Spinal cord (tissue), 10 donors: ENCODE results near the gene USP38. TPM values are rescaled to one million over a fixed set of nuclear protein-coding genes. Genes with fewer than 3 reads are reported as not detected.
"Not testable (repeated sequence)": the region's sequence is repeated elsewhere in the genome, so short reads cannot be mapped to it uniquely, and the experiment has no call there.

Experiments used
- DNase-seq, 6 donors: peaks; one replicate each; pipeline versions ENCODE4 v3.0.0 to v3.0.0-alpha.2; 2013 to 2015; ENCODE audit warnings: low spot score in 6 of 6, low read depth in 4 of 6
- H3K27ac ChIP-seq: one replicate; pipeline ENCODE4 v1.5.1; 2013; ENCODE audit warnings: low read depth, low read length, control low read depth
- H3K27me3 ChIP-seq: one replicate; pipeline ENCODE4 v1.6.1; 2013; ENCODE audit warnings: low read length; ENCODE audit not compliant: control insufficient read depth, insufficient read depth
- H3K36me3 ChIP-seq: one replicate; pipeline ENCODE4 v1.6.1; 2013; ENCODE audit warnings: low read length; ENCODE audit not compliant: control insufficient read depth, insufficient read depth
- H3K4me1 ChIP-seq: one replicate; pipeline ENCODE4 v1.6.1; 2013; ENCODE audit warnings: low read length; ENCODE audit not compliant: control insufficient read depth, insufficient read depth
- H3K4me3 ChIP-seq: one replicate; pipeline ENCODE4 v1.5.1; 2013; ENCODE audit warnings: low read depth, low read length, control low read depth
- H3K9me3 ChIP-seq: one replicate; pipeline ENCODE4 v1.6.1; 2013; ENCODE audit warnings: low read length; ENCODE audit not compliant: control insufficient read depth, insufficient read depth
- WGBS: methylation state at CpG from one replicate; pipeline ENCODE4 v1.1.5; 2013; ENCODE audit warnings: missing lambda C conversion rate; ENCODE audit not compliant: insufficient coverage; 5-methylcytosine and 5-hydroxymethylcytosine counted together
- polyA plus RNA-seq, 2 donors: library from polyadenylated mRNA; unstranded; fragments of 120-200 nt; gene quantifications; one replicate each; pipeline ENCODE4 v1.2.1, GENCODE V29; 2013; ENCODE audit not compliant: insufficient read length in 2 of 2
- total RNA-seq, 2 donors: library from RNA; depleted of rRNA in 1 of 2; stranded (reverse); fragments of 120-200 nt in 1 of 2; fragments of >200 nt in 1 of 2; gene quantifications; one replicate each; pipeline versions ENCODE4 v1.2.3 to v1.2.4, GENCODE V29; 2013 to 2014
- donor health status: healthy.

The USP38 gene
- total and polyA plus RNA-seq, 4 donors: 15.1 to 27.9 (median 21.4) TPM

DNA sequence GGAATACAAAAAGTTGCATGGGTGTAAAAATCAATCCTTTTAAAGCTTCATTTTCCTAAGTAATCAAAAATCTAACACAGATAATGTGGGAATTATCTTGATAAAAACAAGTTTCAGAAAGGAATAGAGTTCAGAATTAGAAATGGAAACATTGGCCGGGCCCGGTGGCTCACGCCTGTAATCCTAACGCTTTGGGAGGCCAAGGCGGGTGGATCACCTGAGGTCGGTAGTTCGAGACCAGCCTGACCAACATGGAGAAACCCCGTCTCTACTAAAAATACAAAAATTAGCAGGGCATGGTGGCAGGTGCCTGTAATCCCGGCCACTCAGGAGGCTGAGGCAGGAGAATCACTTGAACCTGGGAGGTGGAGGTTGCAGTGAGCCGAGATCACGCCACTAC, 52.5 kb downstream of the USP38 start:
- not testable (repeated sequence) for DNase-seq, H3K4me1 ChIP-seq, H3K27ac ChIP-seq, H3K36me3 ChIP-seq, H3K9me3 ChIP-seq, H3K27me3 ChIP-seq, H3K4me3 ChIP-seq
- WGBS: 97% methylated on average over 5 of the region's 11 CpGs

GRCh38 chr4:143240939-143241679, 56.4 kb downstream of the USP38 start:
- H3K27me3 ChIP-seq: no peaks in the 10 kb centered on the region
- H3K27ac ChIP-seq: no peak overlapping the region
- WGBS: no CpG with 5 or more reads among the region's 1 CpG
- no peaks in the 10 kb centered on the region for H3K36me3 ChIP-seq
- H3K4me3 ChIP-seq: no peak overlapping the region
- no peak for DNase-seq
- H3K9me3 ChIP-seq: peaks cover 1% of the 10 kb centered on the region
- no peaks in the 10 kb centered on the region for H3K4me1 ChIP-seq

GRCh38 chr4:143241892-143242291, 57.2 kb downstream of the USP38 start:
- Histone ChIP-seq H3K27ac (no peak overlapping the region), H3K36me3 (no peaks in the 10 kb centered on the region), H3K9me3 (peaks cover 1% of the 10 kb centered on the region), H3K4me3 (no peak overlapping the region), H3K4me1 (no peaks in the 10 kb centered on the region), H3K27me3 (no peaks in the 10 kb centered on the region)
- DNase-seq: no peak
- WGBS: no CpG with 5 or more reads among the region's 1 CpG

DNA sequence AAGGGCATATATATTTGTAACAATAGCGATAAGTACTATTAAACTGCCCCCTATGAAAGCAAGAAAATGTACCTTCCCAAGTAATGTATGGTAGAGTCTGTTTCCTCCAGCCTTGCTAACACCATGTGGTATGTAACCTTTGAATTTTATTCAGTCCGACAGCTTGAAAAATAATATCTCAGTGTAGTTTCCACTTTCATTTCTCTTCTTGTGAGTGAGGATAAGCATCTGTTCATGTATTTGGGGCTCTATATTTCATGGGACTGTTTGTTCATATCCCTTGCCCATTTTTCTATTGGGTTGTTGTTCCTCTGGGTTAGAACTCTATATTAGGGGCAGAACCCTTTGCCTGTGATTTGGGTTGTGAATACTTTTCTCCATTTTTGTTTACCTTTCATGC, 58.3 kb downstream of the USP38 start:
- H3K4me1 ChIP-seq: no peaks in the 10 kb centered on the region
- no peak for DNase-seq
- no peaks in the 10 kb centered on the region for H3K36me3 ChIP-seq
- H3K9me3 ChIP-seq: peaks cover 1% of the 10 kb centered on the region
- no peaks in the 10 kb centered on the region for H3K27me3 ChIP-seq
- WGBS: no CpG with 5 or more reads among the region's 2 CpGs
- H3K27ac ChIP-seq: no peak overlapping the region
- no peak overlapping the region for H3K4me3 ChIP-seq

DNA sequence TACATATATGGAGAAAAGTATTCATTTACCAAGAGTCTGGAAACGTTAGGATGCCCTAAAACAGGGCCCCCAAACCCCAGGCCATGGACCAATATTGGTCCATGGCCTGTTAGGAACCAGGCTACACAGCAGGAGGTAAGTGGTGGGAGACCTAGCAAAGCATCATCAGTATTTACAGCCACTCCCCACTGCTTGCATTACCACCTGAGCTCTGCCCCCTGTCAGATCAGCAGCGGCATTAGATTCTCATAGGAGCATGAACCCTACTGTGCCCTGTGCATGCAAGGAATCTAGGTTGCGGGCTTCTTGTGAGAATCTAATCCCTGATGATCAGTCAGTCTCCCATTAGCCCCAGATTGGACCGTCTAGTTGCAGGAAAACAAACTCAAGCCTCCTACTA, 62.3 kb downstream of the USP38 start:
- peaks cover 1% of the 10 kb centered on the region for H3K9me3 ChIP-seq
- WGBS: 100% methylated on average over 2 of the region's 4 CpGs
- H3K27ac ChIP-seq: no peak overlapping the region
- no peaks in the 10 kb centered on the region for H3K27me3 ChIP-seq
- no peaks in the 10 kb centered on the region for H3K4me1 ChIP-seq
- DNase-seq: no peak
- no peak overlapping the region for H3K4me3 ChIP-seq
- H3K36me3 ChIP-seq: no peaks in the 10 kb centered on the region

- H3K4me1 ChIP-seq: no peaks in the 10 kb centered on the region
- H3K36me3 ChIP-seq: no peaks in the 10 kb centered on the region
- no peak for DNase-seq
- WGBS: 91% methylated on average over 2 of the region's 2 CpGs
- no peaks in the 10 kb centered on the region for H3K9me3 ChIP-seq
- no peak overlapping the region for H3K4me3 ChIP-seq
- no peaks in the 10 kb centered on the region for H3K27me3 ChIP-seq
- no peak overlapping the region for H3K27ac ChIP-seq
Measured at GRCh38 chr4:143247866-143248265, 63.1 kb downstream of the USP38 start.

GRCh38 chr4:143248827-143249226, 64.1 kb downstream of the USP38 start:
- DNase-seq: no peak
- Histone ChIP-seq H3K36me3 (no peaks in the 10 kb centered on the region), H3K4me1 (no peaks in the 10 kb centered on the region), H3K27ac (no peak overlapping the region), H3K27me3 (no peaks in the 10 kb centered on the region), H3K4me3 (no peak overlapping the region), H3K9me3 (no peaks in the 10 kb centered on the region)
- 95% methylated on average over 2 of the region's 4 CpGs for WGBS

GRCh38 chr4:143250617-143251016, 65.9 kb downstream of the USP38 start:
- DNase-seq: no peak
- Histone ChIP-seq H3K36me3 (no peaks in the 10 kb centered on the region), H3K27ac (no peak overlapping the region), H3K9me3 (no peaks in the 10 kb centered on the region), H3K27me3 (no peaks in the 10 kb centered on the region), H3K4me1 (no peaks in the 10 kb centered on the region), H3K4me3 (no peak overlapping the region)
- WGBS: no CpG with 5 or more reads among the region's 3 CpGs

GRCh38 chr4:143251348-143251747, 66.6 kb downstream of the USP38 start:
- Histone ChIP-seq H3K9me3 (no peaks in the 10 kb centered on the region), H3K27me3 (no peaks in the 10 kb centered on the region), H3K36me3 (no peaks in the 10 kb centered on the region), H3K4me3 (no peak overlapping the region), H3K27ac (no peak overlapping the region), H3K4me1 (no peaks in the 10 kb centered on the region)
- WGBS: no CpG with 5 or more reads among the region's 1 CpG
- DNase-seq: no peak

DNA sequence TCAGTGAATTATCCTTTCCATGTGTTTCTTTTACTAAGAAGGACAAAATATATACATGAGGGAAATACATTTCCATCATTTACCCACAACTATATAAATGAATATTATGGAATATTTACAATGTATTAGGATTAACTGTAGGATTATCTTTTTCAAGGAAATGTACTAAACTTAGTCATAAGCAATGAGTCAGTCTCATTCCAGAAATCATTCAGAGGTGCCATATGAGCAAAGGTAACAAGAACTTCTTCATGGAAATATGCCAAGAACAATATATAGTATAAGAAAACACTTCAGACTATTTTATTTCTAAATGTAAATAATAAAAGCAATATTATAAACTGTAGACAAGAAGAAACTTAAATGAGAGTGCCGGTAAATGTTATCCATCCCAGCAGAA, 67.1 kb downstream of the USP38 start:
- DNase-seq: no peak
- no CpG with 5 or more reads among the region's 1 CpG for WGBS
- H3K36me3 ChIP-seq: no peaks in the 10 kb centered on the region
- H3K9me3 ChIP-seq: no peaks in the 10 kb centered on the region
- H3K4me1 ChIP-seq: no peaks in the 10 kb centered on the region
- no peak overlapping the region for H3K4me3 ChIP-seq
- no peak overlapping the region for H3K27ac ChIP-seq
- H3K27me3 ChIP-seq: no peaks in the 10 kb centered on the region
